Activated CD8-positive, alpha-beta memory T cell treated with anti-CD3 and anti-CD28 coated beads, Interleukin-2, amount 50 U/mL, for 24 hours (primary cell): ENCODE measurements around the gene HS6ST3.

Experiments
- DNase-seq: peaks from one replicate; pipeline ENCODE4 v3.0.0-alpha.2; 2020; ENCODE audit errors: extremely low read depth

HS6ST3 gene

GRCh38 chr13:96539791-96540190 lies 449.9 kb downstream of the HS6ST3 start:
- no peak for DNase-seq

- DNase-seq: no peak
Measured at GRCh38 chr13:96540670-96541069, 450.8 kb downstream of the HS6ST3 start.

- DNase-seq: no peak
Measured at GRCh38 chr13:96542986-96543385, 453.1 kb downstream of the HS6ST3 start.

DNA sequence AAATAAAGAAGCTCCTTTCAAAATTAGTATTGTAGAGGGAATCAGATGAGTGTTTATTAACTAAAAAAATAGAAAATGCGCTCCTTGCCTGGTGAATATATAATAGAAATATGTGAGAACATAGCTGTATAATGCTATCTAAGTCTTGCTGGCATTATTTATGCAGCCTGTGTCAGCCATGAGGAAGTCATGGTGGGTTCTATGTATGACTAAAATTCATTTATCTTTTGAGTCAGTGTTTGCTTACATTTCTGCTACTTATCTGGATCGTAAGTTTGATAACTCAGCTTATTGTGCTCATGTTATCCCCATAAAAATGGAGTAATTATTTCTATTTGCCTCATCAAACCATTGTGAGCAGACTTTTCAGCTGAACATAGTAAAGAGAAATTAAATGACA lies 455.1 kb downstream of the HS6ST3 start:
- no peak for DNase-seq

DNA sequence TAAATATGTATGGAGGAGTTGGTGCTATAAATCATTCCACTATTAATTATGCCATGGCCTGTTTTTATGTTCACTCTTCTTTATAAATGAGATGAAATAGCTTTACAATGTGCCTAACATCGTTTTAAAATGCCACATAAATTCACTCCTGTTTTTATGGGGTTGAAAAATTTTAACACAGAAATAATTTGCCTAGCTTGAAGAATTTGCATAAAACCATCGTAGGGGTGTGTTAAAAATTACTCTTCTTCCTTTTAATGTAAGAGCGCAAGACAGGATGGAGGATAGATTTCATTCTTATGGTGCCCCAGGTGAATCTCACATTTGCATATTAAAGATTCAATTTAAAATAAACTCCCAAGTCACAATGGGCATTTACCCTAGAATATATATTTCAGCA lies 456.6 kb downstream of the HS6ST3 start:
- DNase-seq: no peak

DNA sequence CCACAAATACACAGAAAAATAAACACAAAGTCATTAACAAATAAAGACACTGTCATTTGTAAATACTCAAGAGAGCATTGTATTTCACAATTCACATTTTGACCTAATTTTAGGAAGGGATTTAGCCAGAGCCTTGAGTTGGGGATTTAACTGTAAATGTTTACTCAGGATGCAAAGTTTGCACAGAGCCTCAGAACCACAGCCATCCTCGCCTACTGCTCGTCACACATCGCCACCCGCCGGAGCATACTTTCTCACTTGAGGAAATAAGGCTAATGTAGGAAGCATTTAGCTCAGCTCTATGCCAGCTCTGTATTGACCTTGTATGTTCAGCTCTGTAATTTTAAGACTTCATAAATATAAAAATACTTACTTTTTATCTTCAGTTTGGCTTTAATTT lies 461.6 kb downstream of the HS6ST3 start:
- no peak for DNase-seq

- no peak for DNase-seq
Measured at GRCh38 chr13:96552559-96552958, 462.7 kb downstream of the HS6ST3 start.

DNA sequence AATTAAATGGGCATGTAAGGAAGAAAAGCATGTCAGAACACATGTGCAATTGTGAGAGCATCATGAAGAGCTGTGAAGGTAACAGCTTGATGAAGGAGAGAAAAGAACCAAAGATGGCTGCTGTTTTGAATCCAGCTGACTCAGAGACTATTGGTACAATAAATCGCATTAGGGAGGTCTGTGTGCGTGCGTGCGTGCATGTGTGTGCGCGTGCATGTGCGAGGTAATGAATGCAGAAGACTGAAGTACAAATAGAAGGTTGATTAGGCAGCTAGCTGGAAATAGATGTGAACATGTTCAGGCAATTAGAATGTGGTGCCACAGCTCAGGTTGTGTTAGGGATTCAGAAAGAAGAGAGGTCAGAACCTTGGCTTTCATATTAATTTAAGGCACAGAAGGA lies 463.9 kb downstream of the HS6ST3 start:
- DNase-seq: no peak

DNA sequence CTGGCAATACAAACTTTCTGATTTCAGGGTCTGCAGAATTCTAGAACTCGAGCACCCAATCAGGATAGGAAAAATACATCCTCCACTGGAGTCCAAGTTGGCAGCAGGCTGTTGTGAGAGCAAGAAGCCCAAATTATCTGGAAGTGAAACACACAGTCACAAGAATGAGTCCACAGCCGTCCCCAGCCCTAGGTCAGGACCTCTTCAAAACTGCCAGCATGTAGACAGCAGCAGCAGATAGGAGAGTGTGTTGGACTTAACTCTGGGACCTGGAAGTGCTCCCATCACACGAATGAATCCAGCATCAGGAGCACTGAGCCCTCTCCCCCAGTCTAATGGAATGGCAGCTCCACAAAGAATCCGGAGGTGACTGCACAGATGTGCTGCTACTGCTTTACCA lies 483.7 kb downstream of the HS6ST3 start:
- DNase-seq: no peak

DNA sequence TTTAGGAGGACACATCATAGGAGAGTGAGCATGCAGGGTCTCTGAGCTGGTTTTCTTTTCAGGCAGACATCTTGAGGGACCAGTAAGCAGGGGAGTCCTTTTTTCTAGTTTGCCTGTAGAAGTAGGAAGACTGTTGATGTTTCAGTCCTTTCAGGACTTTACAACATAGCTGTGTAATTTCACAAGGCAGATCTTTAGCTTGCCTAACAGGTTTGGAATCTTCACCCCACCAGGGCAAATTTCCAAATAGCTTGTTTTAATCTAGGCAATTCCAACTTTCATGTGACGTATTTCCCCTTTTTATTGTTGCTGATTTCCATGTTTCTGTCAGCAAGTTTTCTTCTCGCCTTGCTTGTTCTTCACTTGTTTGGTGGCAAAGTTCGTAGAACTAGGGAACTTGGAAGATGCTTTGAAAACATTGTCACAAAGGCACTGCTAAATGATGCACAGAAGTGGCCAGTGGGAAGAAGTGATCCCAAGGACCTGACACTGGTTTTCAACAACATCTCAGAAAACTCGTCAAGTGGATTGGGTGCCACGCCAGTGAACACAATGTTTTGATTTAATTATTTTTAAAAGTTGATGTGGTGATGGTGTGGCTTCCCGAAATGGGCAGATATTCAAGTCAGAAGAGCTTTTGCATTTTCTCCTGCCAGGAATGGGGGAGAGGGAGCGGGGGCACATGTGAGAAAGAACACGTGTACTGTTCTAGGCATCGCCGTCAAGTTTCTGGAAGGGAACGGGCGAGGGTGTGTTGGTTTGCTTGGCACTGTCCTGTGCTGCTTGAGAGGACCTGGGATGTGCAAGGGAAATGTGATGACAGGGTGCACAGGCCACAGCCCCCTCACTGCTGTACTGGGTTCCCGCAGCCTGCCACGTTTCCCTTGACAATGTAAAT lies 485.8 kb downstream of the HS6ST3 start:
- no peak for DNase-seq

DNA sequence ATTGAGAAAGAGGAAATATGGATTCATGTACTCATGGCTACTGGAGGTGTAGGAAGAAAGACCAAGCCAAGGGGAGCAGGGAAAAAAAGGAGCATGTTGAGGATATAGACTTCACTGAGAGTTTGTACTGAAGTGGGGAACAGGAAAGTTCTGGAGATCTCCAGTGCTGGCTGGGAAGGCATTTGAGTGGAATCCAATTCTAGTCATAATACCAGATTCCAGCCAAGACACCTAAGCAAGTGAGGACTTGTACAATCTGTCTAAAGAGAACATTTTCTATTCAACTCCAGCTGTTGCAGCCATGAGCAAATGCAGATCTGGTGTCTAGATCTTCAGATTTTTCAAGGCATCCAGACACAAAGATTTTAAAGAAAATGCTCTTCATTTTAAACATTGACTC lies 491.8 kb downstream of the HS6ST3 start:
- no peak for DNase-seq

DNA sequence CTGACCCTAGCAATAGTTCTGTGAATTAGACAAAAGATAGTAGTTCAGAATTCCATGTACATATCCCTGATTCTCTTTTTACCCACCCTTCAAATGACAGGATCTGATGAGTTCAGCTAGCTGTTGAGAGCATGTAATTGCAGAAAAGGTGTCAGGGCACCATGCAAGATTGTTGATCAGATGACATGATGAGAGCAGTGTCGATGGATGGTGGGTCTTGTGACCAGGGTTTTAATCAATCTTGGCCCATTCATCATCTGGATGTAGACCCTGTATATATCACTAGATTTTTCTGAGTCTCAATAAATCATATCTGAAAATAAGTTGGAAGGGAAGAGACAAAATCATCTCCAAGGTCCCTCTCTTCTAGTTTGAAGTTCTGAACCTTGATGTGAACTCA lies 525.3 kb downstream of the HS6ST3 start:
- DNase-seq: no peak

DNA sequence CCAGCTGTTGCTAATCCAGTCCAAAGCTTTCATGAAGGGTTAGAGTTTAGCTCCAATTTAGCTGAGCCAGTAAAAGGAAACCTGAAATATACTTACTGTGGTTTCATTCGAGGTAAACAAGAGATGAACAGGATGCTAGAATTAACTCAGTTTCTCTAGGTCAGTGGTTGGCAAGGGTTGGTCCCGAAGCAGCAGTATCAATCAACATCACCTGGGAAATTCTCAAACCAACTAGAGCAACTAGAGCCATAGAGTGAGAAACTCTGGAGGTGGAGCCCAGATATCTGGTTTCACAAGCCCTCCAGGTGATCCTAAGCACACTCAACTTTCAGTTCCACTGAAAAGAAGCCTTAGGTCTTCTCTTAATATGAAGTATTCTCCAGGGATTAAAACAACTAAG lies 527.6 kb downstream of the HS6ST3 start:
- DNase-seq: no peak

DNA sequence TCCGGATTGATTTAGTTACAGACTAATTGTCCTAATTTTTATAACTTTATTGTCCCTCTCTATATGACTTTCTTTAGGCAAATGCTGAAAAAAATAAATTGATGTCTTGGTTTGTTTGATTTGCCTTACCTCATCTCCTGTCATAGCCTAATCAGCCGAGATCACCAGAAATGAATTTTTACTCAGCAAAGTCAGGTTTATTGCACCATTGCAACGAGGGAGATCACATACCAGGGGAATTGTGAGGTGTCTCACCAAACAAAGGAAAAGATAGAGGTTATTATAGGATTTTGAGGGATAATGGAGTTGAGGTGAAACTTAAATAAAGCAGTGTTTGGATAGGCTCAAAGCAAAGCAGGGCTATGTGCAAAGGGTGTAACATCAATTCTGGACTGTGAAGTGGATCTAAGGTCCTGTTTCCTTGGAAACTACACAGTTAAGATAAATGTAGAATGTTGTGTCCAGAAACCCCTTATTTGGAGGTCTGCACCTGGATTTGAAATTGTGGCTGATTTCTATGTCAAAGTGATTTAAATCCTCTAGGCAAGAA lies 531.8 kb downstream of the HS6ST3 start:
- no peak for DNase-seq

DNA sequence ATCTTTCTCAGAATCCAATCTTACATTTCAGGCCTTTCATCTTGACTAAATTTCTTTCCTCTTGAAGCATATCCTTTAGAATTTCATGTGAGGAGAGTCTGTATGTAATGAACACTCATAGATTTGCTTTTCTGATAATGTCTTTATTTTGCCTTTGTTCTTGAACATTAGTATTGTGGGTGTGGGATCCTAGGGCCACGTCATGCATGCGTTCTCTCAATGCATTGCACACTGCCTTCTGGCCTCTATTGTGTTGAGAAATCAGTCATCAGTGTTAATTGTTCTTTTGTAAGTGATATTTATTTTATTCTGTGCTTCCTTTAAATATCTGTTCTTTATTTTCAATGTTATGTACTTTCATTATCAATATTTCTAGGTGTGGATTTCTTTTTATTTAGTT lies 539.4 kb downstream of the HS6ST3 start:
- no peak for DNase-seq

DNA sequence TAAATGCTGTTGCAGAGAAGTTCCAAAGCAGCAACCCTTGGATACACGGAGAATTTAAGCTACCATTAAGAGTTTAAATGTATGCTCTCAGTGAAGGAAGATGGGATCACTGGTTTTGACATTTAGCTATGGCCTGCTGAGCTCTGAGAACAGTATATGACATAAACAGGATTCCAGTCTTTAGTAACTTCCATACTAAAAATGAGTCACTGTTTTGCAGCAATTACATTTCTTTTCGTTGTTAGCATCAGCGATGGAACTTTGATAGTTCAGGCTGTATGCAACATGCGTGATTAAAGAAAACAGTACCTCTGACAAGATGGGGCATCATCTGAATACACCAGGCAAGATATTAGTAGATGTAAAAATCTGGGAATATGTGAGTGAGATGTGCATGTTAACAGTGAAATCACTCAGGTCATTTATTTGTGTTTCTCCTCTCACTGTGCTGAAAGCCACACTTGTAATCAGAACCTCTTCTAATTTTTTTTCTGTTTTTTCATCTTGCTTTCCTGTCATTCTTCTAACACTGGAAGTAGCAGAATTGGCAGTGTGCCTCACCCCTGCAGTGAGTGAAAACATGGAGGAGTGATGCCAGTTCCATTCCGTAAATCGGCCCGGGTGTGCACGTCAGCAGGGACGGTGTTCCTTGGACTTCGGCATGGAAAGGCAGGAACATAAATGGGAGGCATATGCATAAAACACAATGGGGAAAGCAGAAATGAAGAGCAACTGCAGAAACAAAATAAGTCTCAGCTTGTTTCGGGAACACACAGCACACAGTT lies 542.8 kb downstream of the HS6ST3 start:
- DNase-seq: no peak

DNA sequence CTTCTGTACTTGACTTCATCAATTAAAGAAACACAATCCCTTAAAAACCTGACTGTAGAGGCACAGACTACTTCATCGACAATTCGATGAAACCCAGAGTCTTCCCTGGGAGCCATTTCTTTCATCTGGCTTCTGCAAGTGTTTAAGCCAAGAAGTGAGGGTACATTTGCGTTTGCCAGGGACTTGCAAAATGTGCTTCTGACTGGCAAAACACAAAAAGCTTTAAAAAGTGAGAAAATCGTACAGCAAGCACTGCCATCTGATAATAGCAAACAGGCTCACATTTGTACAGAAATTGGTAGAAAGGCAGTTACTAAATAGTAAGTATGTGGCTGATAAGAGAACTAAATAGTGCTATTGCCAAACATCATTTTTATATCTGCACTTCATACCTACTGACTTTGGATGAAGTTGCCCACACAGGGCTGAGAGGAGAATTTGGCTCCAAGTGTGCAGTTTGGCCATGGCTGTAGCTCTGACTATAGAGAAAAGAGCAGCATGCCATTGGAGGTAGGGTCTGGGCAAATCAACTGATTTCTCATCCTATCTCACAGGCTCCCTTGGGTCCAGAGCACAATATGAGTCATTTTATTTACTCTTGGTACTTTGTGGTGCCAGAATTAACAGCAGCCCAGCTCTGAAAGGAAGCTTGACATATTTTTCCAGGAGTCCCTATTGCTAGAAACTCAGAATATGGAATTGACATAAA lies 546.2 kb downstream of the HS6ST3 start:
- DNase-seq: no peak

DNA sequence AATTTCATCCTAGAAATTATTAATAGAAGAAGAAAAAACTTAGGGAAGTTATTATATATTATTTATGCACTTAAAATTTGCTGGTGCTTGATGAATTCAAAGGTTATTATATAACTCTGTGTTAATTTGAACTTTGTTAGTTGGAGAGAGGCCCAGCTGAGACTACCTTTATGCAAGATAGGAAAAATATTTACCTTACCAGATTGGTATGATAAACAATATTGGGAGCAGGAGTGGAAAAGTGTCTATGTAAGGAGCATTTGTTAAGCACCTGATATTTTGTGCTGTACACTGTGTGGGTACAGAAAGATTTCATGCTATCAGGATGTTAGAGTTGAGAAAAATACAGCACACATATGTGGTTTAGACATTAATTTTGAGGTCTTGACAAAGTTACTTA lies 547.1 kb downstream of the HS6ST3 start:
- DNase-seq: no peak

GRCh38 chr13:96646101-96646500 lies 556.2 kb downstream of the HS6ST3 start:
- no peak for DNase-seq

DNA sequence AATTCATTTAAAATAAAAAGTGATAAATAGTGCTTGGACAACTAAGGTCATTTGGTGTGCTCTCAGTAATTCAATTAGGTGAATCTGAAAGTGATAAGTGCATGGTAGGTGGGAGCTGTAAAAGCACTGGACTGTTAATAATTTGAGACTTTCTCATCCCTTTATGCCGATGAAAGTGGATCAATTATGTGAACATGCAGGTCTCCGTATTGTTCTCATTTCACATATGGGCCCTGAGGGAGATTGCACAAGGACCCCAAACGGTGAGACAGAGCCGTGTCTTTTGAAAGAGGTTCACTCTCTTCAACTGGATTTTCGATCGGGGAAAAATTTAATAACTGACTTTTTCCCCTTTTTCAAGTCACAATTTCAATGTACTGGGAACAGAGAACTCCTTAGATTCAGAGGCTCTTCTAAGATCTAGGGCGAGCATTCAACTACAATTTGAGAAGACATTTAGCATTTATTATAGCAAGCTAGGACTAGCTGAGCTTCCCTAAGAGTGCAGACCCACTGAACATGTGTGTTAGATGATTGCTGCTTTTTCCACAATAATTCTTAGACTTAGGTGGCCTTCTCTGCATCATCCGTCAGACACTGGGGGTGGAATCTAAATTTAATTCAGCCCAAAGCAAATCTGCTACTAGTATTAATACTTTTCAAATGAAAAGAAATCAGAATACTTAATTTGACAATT lies 556.8 kb downstream of the HS6ST3 start:
- no peak for DNase-seq

DNA sequence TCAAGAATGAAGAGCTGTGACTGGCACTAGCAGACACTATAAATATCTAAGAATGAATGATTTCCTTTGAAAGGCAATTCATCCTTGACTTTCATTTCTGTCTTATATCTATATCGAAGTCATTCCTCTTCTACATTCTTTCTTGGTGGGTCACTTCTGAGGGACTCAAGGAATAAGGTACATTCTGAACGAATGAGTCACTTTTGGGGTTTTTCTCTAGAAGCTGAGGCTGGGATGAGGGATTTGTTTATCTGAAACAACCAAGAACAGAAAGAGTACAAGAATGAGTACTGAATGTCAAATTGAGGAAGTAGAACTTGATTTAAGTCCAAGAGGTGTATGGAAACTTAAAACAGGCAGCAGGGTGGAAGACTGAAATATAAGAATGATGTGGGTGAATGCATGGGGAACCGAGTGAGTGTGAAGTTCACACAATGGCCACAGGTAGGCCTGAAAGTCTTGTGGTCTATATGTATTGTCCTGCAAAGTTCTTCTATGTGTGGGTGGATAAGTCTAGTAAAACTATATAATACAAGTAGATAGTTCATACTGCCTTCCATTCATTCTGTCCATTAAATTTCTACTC lies 560.5 kb downstream of the HS6ST3 start:
- no peak for DNase-seq
